Mammary epithelial cell (primary cell): Measurements from ENCODE around the gene ENKUR.

Experiments used
- CTCF ChIP-seq, 2 donors: IDR thresholded peaks in 1 of 2; conservative IDR thresholded peaks in 1 of 2; 2 replicates each; pipeline ENCODE4 v1.5.1; 2011 to 2012; ENCODE audit warnings: inconsistent platforms in 2 of 2, low read length in 2 of 2, mild to moderate bottlenecking in 2 of 2, control low read depth in 1 of 2, low read depth in 1 of 2; ENCODE audit not compliant: insufficient read depth in 1 of 2; ENCODE audit errors: extremely low read depth in 1 of 2
- EZH2 ChIP-seq: IDR thresholded peaks from 2 replicates; pipeline ENCODE4 v1.6.1; 2012; ENCODE audit warnings: low read length, inconsistent platforms, borderline replicate concordance

GRCh38 chr10:24995072-24995471 lies 20.9 kb downstream of the ENKUR start:
- TF ChIP-seq EZH2 (no peak), CTCF (conservative IDR thresholded peaks at IDR 0.05 in 1 of 2, IDR thresholded peaks at IDR 0.05 in 1 of 2; ENCODE audit: extremely low read depth in 1 of 2, insufficient read depth in 1 of 2, low read depth in 1 of 2, low read length in 2 of 2) (no peak)
